GM18507 (cell line): ENCODE data around the gene CISD2.
"Not testable (repeated sequence)": the region's sequence is repeated elsewhere in the genome, so short reads cannot be mapped to it uniquely, and the experiment has no call there.

Experiments used
- DNase-seq: peaks from one replicate; pipeline ENCODE4 v3.0.0; 2011; ENCODE audit warnings: low read depth; ENCODE audit not compliant: insufficient read length; ENCODE audit errors: extremely low spot score
- FAIRE-seq: peaks from 2 replicates; lab custom pipeline; 2011; peaks lifted over from hg19 to GRCh38; lab: Jason Lieb, UNC

The CISD2 gene

GRCh38 chr4:102868781-102869568 is at the start of gene CISD2:
Gene CISD2, plus strand, starts transcription at chr4:102868992. Its CDS starts 93 bp downstream, at chr4:102869085.
- peak; percentile 74 for DNase-seq

DNA sequence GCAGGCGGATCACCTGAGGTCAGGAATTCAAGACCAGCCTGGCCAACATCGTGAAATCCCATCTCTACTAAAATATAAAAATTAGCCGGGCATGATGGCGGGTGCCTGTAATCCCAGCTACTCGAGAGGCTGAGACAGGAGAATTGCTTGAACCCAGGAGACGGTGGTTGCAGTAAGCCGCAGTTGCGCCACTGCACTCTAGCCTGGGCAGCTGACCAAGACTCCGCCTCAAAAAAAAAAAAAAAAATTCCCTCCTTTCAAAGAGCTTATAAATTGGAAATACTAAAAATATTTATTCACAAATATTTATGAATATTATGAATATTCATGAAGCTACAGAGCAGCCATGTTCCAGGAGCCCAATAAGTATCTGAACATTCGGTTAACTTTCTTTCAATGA is 49.7 kb upstream of the CISD2 start:
- DNase-seq, FAIRE-seq: not testable (repeated sequence)

More at GRCh38 chr4:102868781-102869568, at the start of gene CISD2:
- FAIRE-seq: peak; percentile 92

DNA sequence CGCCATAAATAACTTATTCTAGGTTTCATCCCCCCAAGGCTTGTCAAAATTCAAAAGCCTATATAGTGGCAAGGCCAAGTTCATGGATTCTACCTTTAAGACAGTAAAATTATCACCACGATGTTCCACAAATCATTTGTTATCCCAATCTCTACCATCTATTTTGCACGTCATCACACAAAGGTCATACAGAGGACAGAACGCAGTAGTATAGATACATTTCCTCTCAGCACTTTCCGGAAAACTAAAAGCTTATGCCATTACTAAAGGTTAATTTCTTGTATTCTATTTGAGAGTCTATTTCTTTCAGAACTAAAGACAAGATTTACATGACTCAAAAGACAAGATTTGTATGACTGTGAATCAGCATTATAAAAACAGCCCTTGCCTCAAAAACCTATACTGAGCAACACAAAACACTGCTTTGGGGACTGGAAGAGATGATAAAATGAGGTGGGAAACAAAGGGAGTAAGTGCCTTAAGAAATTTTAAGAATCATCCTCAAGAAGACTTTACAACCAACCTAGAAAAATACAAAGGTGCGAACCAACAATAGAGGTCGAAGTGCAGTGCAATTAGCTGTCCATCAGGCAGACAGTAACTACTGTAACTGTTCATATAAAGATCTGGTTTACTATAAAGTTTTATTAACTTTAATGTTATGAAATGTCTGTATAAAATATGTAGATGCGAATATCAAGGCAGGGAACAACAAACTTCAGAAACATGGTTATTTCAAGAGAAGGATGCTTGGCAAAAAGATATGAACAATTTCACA is 49.0 kb upstream of the CISD2 start:
- FAIRE-seq (no peak), DNase-seq (no peak)

DNA sequence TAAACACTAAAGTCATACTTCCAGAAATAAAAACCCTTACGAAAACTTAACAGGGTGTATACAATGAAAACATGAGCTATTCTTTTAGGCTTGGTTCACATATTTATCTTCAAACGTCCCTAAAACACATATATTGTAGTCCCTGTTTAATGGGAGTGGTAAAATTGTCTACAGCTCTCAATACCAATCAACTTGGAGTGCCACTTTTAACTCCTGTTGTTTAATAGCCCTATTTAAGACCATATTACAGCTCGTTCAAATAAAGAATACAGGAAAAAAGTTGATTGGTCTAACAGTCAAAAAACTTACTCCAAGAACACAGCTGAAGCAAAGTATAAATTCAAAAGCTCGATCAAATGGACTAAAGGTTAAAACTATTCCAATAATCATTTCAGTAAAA is 45.3 kb upstream of the CISD2 start:
- FAIRE-seq (no peak), DNase-seq (no peak)

- FAIRE-seq (no peak), DNase-seq (no peak)
Observed at GRCh38 chr4:102823897-102824296, 44.9 kb upstream of the CISD2 start.

DNA sequence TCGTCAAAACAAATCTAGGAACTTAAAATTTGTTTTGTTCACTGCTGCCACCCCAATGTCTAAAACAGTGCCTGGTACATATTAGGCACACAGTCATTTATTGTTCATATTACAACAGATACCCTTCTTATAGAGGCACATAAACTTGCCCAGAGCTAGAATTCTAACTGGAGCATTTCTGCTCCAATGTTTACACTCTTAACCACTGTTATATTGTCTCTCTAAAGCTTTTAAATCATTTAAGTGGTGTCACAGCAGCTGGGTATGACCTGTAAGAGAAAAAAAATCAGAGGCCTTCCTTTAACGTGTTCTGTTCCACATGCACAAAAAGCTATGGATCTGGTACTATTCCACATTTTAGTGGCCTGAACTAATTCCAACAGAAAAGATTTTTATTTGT is 44.4 kb upstream of the CISD2 start:
- FAIRE-seq (no peak), DNase-seq (no peak)

DNA sequence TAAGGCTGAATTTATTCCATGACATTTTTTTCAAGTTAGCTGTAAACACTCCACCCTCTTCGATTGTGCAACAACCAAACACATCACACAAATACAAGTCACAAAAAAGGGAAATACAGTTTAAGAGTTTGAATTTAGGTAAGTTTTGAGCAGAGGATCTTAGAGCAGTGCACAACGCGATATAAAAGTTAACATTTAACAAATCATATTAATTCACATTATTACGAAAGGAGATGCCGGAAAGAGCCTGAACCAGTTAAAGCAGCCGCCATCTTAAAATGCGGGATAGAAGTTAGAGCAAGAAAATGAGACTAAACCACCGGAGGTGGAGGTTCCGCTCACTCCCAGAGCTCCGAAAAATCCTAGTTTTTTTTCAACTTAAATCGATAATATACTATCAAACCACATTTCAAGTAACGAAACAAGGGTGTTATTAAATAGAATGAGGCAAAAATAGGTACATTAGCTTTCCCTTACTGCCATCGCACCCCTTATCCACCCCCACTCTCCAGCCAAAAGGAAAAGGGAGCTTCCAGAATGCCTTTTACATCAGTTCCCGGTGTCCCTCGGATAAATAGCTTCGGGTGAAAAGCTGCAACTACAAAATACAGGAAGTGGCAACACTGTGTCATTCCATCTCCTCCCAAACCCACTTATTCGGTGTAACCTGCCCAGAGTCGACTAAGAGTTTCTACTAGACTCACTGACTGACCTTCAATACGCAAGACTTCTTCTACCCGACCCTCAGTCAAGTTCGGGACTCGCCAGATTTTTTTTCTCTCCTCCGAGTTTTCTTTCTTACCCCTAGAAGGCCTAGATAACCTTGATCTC is 43.3 kb upstream of the CISD2 start:
- peak; percentile 66 for FAIRE-seq
- DNase-seq: no peak

DNA sequence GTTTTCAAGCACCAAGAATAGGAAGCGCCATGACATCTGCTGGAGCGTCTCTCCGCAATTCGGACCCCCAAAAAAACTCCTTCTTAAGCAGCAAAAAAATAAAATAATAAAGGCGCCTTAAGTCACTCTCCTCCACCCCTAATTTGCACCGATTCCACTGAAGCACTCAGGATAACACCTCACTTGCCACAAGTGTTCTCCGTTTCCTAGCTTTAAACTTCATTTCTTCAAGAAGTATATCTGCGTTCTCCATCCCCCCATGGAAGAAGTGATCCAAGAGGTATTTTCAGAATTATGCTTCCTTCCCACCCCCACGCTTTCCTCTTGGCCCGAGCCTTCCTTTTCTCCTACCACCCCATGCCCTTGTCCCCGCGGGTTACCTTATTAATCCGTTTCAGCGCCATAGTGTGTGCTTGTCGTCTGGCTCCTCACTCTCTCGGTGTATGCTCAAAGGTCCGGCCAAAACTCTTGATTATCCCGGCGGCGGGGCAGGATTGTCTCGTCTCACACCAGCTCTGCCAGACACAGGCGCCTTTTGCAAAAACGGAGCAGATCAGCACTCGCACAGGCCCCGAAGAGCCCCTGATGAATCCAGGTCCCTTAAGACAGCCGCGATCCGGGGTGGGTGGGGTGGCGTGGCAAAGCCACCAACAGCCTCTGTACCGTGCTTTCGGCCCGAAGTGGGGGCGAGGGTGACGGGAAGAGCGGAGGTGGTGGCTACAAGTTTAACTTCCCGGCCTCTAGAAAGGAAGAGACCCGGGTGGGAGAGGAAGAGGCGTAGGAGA is 42.5 kb upstream of the CISD2 start:
- FAIRE-seq (peak; percentile 48), DNase-seq (no peak)

DNA sequence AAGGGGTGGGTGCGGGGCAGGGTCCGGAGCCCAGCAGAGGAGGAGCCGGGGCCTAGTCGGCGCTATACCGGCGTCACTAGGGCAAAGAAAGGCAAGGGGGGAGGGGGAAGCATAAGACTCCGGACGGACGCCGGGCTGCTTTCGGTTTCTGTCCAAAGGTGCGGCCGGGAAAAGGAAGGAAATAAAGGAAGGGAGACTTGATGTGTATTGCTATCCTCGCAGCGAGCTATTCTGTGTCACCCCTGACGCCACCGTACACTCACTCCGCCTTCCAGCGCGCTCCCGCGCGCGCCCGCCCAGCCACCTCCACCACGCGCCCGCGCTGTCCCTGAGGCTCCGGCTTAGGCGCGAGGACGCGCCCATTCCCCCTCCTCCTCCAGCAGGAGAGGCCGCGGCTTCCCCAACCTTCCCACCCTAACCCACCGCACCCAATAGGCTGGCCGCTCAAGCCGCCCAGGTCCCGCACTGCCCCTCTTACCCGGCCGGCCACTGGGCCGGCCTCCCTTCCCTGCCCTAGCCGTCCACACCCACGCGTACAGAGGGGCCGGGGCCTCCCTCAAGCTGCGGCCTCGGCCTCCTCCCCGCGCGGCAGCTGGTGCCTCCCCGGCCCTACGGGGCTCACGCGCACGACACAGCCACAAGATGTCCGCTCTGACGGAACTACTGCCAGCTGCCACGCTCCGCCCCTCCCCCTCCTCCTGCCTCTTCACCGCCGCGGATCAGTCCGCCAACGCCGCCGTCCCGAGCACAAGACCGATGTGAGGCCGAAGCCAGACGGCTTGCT is 41.7 kb upstream of the CISD2 start, which contains the start of gene UBE2D3:
TSS of gene UBE2D3 (minus strand) at position 662 of the 784 bp plus-strand sequence. CDS start 1,043 bp downstream, outside the sequence.
- DNase-seq: peak; percentile 47

GRCh38 chr4:102827674-102828496 is 40.9 kb upstream of the CISD2 start:
- FAIRE-seq: peak; percentile 99
- peak; percentile 67 for DNase-seq

More for the DNA sequence above, 41.7 kb upstream of the CISD2 start, which contains the start of gene UBE2D3:
- FAIRE-seq: peak; percentile 86

GRCh38 chr4:102828497-102828808 is 40.3 kb upstream of the CISD2 start:
- FAIRE-seq (no peak), DNase-seq (no peak)

DNA sequence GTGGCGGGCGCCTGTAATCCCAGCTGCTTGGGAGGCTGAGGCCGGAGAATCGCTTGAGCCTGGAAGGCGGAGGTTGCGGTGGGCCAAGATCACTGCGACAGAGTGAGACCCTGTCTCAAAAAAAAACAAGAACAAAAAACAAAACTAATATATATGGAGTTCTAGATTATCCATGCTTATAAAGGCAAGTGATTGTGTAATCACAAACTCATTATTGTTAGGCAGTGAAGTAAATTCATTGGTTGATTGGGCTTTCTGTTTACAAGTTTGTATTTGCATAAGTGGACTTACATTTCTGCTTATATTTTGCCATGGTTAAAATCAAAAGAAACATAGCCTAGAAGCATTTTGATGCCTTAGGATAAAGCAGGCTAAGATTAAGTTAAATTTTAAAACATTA is 39.0 kb upstream of the CISD2 start:
- FAIRE-seq: no peak
- no peak for DNase-seq

DNA sequence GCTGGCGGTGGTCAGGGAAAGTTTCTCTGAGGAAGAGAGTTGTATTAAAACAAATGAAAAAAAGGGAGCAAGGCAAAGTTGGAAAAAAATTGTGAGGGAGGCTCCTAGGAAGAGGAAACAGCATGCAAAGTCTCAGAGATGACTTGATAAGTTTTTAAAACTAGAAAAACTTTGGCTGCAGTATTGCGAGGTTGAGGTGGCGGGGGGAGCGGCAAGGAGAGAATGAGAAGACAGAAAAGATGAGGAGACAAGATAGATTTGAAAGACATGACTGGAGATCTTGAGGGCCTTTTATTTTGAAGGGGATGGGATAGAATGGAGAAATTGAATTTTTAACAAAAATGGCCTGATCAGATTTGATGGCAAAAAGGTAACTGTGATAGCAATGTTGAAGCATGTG is 36.7 kb upstream of the CISD2 start:
- DNase-seq: no peak
- FAIRE-seq: no peak

GRCh38 chr4:102832667-102833066 is 36.1 kb upstream of the CISD2 start:
- FAIRE-seq (no peak), DNase-seq (no peak)

DNA sequence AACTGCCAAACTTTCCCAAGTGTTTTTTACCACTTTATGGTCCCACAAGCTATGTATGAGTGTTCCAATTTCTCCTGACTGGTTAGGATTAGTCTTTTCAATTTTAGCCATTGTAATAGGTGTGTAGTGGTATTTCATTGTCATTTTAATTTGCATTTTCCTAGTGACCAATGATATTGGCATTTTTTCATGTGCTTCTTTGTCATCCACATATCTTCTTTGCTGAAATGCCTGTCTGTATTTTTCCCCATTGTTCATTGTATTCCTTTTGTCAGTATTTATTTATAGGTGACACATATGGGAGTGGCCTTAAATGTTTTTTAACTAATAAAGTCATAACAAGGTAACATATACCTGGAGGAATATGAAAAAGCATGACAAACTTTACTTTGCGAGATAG is 32.2 kb upstream of the CISD2 start:
- DNase-seq (no peak), FAIRE-seq (no peak)

- no peak for DNase-seq
- FAIRE-seq: peak; percentile 39
Observed at GRCh38 chr4:102842367-102842766, 26.4 kb upstream of the CISD2 start.

GRCh38 chr4:102843273-102843672 is 25.5 kb upstream of the CISD2 start:
- FAIRE-seq (no peak), DNase-seq (no peak)

DNA sequence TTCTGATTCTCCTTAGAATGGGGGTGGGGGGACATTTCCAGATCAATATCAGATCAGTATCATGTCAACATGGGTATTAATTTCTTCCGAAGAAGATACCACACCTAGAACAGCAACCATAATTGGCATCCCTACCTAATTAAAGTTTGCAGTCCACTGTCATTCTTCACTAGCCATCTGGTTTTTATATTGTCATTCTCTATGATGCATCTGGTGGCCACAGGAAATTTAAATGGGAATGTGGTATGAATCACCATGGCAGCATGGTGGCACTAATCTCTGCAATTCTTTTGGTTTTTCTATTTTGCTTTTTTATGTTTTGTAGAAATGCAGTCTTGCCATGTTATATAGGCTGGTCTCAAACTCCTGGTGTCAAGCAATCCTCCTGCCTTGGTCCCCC is 24.9 kb upstream of the CISD2 start:
- DNase-seq (no peak), FAIRE-seq (no peak)
